ENCODE measurements around the gene GNG11. TPM values are rescaled to one million over a fixed set of nuclear protein-coding genes. Genes with fewer than 3 reads are reported as not detected.
A peak's percentile ranks its signal among the peaks of the same experiment; 100 is the strongest.
"Not testable (repeated sequence)": the region's sequence is repeated elsewhere in the genome, so short reads cannot be mapped to it uniquely, and the experiment has no call there.

The GNG11 gene
- total RNA-seq, 2 experiments from 2014 or later = not detected

GRCh38 chr7:93915206-93915842 lies 6.2 kb upstream of the GNG11 start:
- H3K9me3 Mint-ChIP-seq (ENCODE audit: low read depth); ATAC-seq: not testable (repeated sequence)
- CTCF ChIA-PET = interaction anchor here (0.6 to 1.2 kb wide), 2 partner anchors 13 to 774 kb away, joined by 3 read pairs; no protein-coding TSS in a partner anchor

GRCh38 chr7:93915888-93916287 lies 5.6 kb upstream of the GNG11 start:
- intact Hi-C loops (cut with DNase I, micrococcal nuclease); H3K4me1 Mint-ChIP-seq; DNase-seq; H3K36me3 Mint-ChIP-seq (ENCODE audit: low read depth); H3K4me3 Mint-ChIP-seq; POLR2A ChIA-PET; H3K27ac Mint-ChIP-seq; H3K9me3 Mint-ChIP-seq (ENCODE audit: low read depth): not testable (repeated sequence)
- peaks cover 10% of the 10 kb centered on the region for H3K27me3 Mint-ChIP-seq
- CTCF ChIA-PET = interaction anchor here (0.7 to 1.2 kb wide), 2 partner anchors 13 kb away, joined by 3 read pairs; no protein-coding TSS in a partner anchor
- peak; percentile 64 for ATAC-seq

More at GRCh38 chr7:93915206-93915842, 6.2 kb upstream of the GNG11 start:
- POLR2A ChIA-PET; H3K4me3 Mint-ChIP-seq; H3K27me3 Mint-ChIP-seq; intact Hi-C loops (cut with DNase I, micrococcal nuclease); H3K4me1 Mint-ChIP-seq; H3K36me3 Mint-ChIP-seq (ENCODE audit: low read depth); H3K27ac Mint-ChIP-seq; DNase-seq: not testable (repeated sequence)

GRCh38 chr7:93916315-93916714 lies 5.2 kb upstream of the GNG11 start:
- not testable (repeated sequence) for ATAC-seq

GRCh38 chr7:93920496-93921182 lies 896 bp upstream of the GNG11 start:
- no peaks in the 10 kb centered on the region for H3K9me3 Mint-ChIP-seq (ENCODE audit: low read depth)
- H3K4me1 Mint-ChIP-seq = no peaks in the 10 kb centered on the region
- H3K36me3 Mint-ChIP-seq (ENCODE audit: low read depth) = no peaks in the 10 kb centered on the region
- ChIA-PET POLR2A (interaction anchor here (0.6 to 0.7 kb wide), 2 partner anchors 182 to 686 kb away, joined by 5 to 7 read pairs; no protein-coding TSS in a partner anchor), CTCF (interaction anchor here (2.2 kb wide), 1 partner anchor 10 kb away, joined by 6 read pairs; no protein-coding TSS in a partner anchor)
- no peak overlapping the region for H3K27ac Mint-ChIP-seq
- H3K27me3 Mint-ChIP-seq = peaks cover 26% of the 10 kb centered on the region
- DNase-seq (no peak), ATAC-seq (no peak)
- H3K4me3 Mint-ChIP-seq = no peak overlapping the region
- intact Hi-C loops (cut with DNase I, micrococcal nuclease) = no loop called here

More at GRCh38 chr7:93916315-93916714, 5.2 kb upstream of the GNG11 start:
- H3K27me3 Mint-ChIP-seq = peaks cover 13% of the 10 kb centered on the region
- H3K27ac Mint-ChIP-seq; H3K4me1 Mint-ChIP-seq; intact Hi-C loops (cut with DNase I, micrococcal nuclease); H3K36me3 Mint-ChIP-seq (ENCODE audit: low read depth); H3K9me3 Mint-ChIP-seq (ENCODE audit: low read depth); POLR2A ChIA-PET; H3K4me3 Mint-ChIP-seq; DNase-seq: not testable (repeated sequence)
- CTCF ChIA-PET = interaction anchor here (0.7 kb wide), 1 partner anchor 13 kb away, joined by 3 read pairs; no protein-coding TSS in a partner anchor

GRCh38 chr7:93921186-93921585 lies 349 bp upstream of the GNG11 start:
- intact Hi-C loops (cut with DNase I, micrococcal nuclease) = no loop called here
- ChIA-PET POLR2A (interaction anchor here (0.6 kb wide), 1 partner anchor 687 kb away, joined by 5 read pairs; no protein-coding TSS in a partner anchor), CTCF (interaction anchor here (0.6 to 2.2 kb wide), 4 partner anchors 10 to 377 kb away, joined by 3 to 6 read pairs (median 4); no protein-coding TSS in a partner anchor)
- Mint-ChIP-seq H3K27ac (no peak overlapping the region), H3K27me3 (peaks cover 26% of the 10 kb centered on the region), H3K9me3 (ENCODE audit: low read depth) (no peaks in the 10 kb centered on the region), H3K4me3 (peak overlapping the region; percentile 40), H3K36me3 (ENCODE audit: low read depth) (no peaks in the 10 kb centered on the region), H3K4me1 (no peaks in the 10 kb centered on the region)
- ATAC-seq (no peak), DNase-seq (no peak)

- Mint-ChIP-seq H3K27me3 (peaks cover 32% of the 10 kb centered on the region), H3K4me1 (no peaks in the 10 kb centered on the region), H3K4me3 (no peak overlapping the region), H3K27ac (no peak overlapping the region), H3K9me3 (ENCODE audit: low read depth) (no peaks in the 10 kb centered on the region), H3K36me3 (ENCODE audit: low read depth) (no peaks in the 10 kb centered on the region)
- intact Hi-C loops (cut with DNase I, micrococcal nuclease) = no loop called here
- ATAC-seq (no peak), DNase-seq (no peak)
- CTCF ChIA-PET = no interaction called here
- POLR2A ChIA-PET = no interaction called here
These were observed 1.8 kb downstream of the GNG11 start for GRCh38 chr7:93923296-93923695.

GRCh38 chr7:93923942-93924341 lies 2.4 kb downstream of the GNG11 start:
- peaks cover 32% of the 10 kb centered on the region for H3K27me3 Mint-ChIP-seq

GRCh38 chr7:93926800-93927199 lies 5.3 kb downstream of the GNG11 start:
- DNase-seq (no peak), ATAC-seq (no peak)
- intact Hi-C loops (cut with DNase I, micrococcal nuclease) = no loop called here
- H3K4me3 Mint-ChIP-seq = no peak overlapping the region
- no peaks in the 10 kb centered on the region for H3K4me1 Mint-ChIP-seq
- no peaks in the 10 kb centered on the region for H3K9me3 Mint-ChIP-seq (ENCODE audit: low read depth)
- H3K36me3 Mint-ChIP-seq (ENCODE audit: low read depth) = no peaks in the 10 kb centered on the region
- CTCF ChIA-PET = interaction anchor here (0.6 kb wide), 1 partner anchor 49 kb away, joined by 4 read pairs; no protein-coding TSS in a partner anchor
- POLR2A ChIA-PET = no interaction called here
- peaks cover 29% of the 10 kb centered on the region for H3K27me3 Mint-ChIP-seq
- H3K27ac Mint-ChIP-seq = no peak overlapping the region

More at GRCh38 chr7:93923942-93924341, 2.4 kb downstream of the GNG11 start:
- Mint-ChIP-seq H3K4me1 (no peaks in the 10 kb centered on the region), H3K27ac (no peak overlapping the region), H3K9me3 (ENCODE audit: low read depth) (no peaks in the 10 kb centered on the region), H3K36me3 (ENCODE audit: low read depth) (no peaks in the 10 kb centered on the region), H3K4me3 (no peak overlapping the region)
- DNase-seq (no peak), ATAC-seq (no peak)
- ChIA-PET POLR2A (no interaction called here), CTCF (no interaction called here)
- intact Hi-C loops (cut with DNase I, micrococcal nuclease) = no loop called here

- ATAC-seq = no peak
- Mint-ChIP-seq H3K36me3 (ENCODE audit: low read depth) (no peaks in the 10 kb centered on the region), H3K27me3 (peaks cover 27% of the 10 kb centered on the region), H3K27ac (no peak overlapping the region), H3K9me3 (ENCODE audit: low read depth) (no peaks in the 10 kb centered on the region), H3K4me1 (no peaks in the 10 kb centered on the region), H3K4me3 (no peak overlapping the region)
- ChIA-PET POLR2A (no interaction called here), CTCF (interaction anchor here (1.4 kb wide), 1 partner anchor 28 kb away, joined by 4 read pairs; no protein-coding TSS in a partner anchor)
- no peak for DNase-seq
- intact Hi-C loops (cut with DNase I, micrococcal nuclease) = no loop called here
These were observed 6.0 kb downstream of the GNG11 start for GRCh38 chr7:93927585-93927984.

GRCh38 chr7:93931655-93932054 lies 10.1 kb downstream of the GNG11 start:
- no peak for ATAC-seq
- Mint-ChIP-seq H3K27ac (no peak overlapping the region), H3K4me3 (no peak overlapping the region), H3K27me3 (peaks cover 15% of the 10 kb centered on the region), H3K9me3 (ENCODE audit: low read depth) (no peaks in the 10 kb centered on the region), H3K4me1 (no peaks in the 10 kb centered on the region), H3K36me3 (ENCODE audit: low read depth) (no peaks in the 10 kb centered on the region)
- no peak for DNase-seq
- ChIA-PET POLR2A (no interaction called here), CTCF (interaction anchor here (1.7 kb wide), 1 partner anchor 12 kb away, joined by 6 read pairs; no protein-coding TSS in a partner anchor)
- intact Hi-C loops (cut with DNase I, micrococcal nuclease) = no loop called here

GRCh38 chr7:93933156-93933555 lies 11.6 kb downstream of the GNG11 start:
- Mint-ChIP-seq H3K36me3 (ENCODE audit: low read depth) (no peaks in the 10 kb centered on the region), H3K9me3 (ENCODE audit: low read depth) (no peaks in the 10 kb centered on the region)
- CTCF ChIA-PET = no interaction called here

GRCh38 chr7:93935102-93935501 lies 13.6 kb downstream of the GNG11 start:
- no peak for ATAC-seq
- DNase-seq = no peak
- H3K4me3 Mint-ChIP-seq = no peak overlapping the region
- intact Hi-C loops (cut with DNase I, micrococcal nuclease) = no loop called here
- H3K27ac Mint-ChIP-seq = no peak overlapping the region
- H3K27me3 Mint-ChIP-seq = peaks cover 14% of the 10 kb centered on the region
- ChIA-PET POLR2A (no interaction called here), CTCF (no interaction called here)
- no peaks in the 10 kb centered on the region for H3K4me1 Mint-ChIP-seq
- no peaks in the 10 kb centered on the region for H3K9me3 Mint-ChIP-seq (ENCODE audit: low read depth)
- no peaks in the 10 kb centered on the region for H3K36me3 Mint-ChIP-seq (ENCODE audit: low read depth)

More at GRCh38 chr7:93933156-93933555, 11.6 kb downstream of the GNG11 start:
- no peak overlapping the region for H3K4me3 Mint-ChIP-seq
- no peak for ATAC-seq
- intact Hi-C loops (cut with DNase I, micrococcal nuclease) = no loop called here
- DNase-seq = no peak
- no peaks in the 10 kb centered on the region for H3K4me1 Mint-ChIP-seq
- peaks cover 12% of the 10 kb centered on the region for H3K27me3 Mint-ChIP-seq
- no peak overlapping the region for H3K27ac Mint-ChIP-seq
- POLR2A ChIA-PET = no interaction called here
